GM12878 (cell line): ENCODE measurements around the gene APOLD1. TPM values are rescaled to one million over a fixed set of nuclear protein-coding genes. Genes with fewer than 3 reads are reported as not detected.

Experiments
- ATAC-seq: fragments of 200-7000 bp; cut with Tn5 transposase; 3 replicates; pipeline ENCODE4 v1.9.1; 2020; ENCODE audit warnings: mild to moderate bottlenecking, moderate library complexity
- BruUV-seq: library from RNA; stranded (reverse); fragments of 400-500 nt; replicated peaks from 2 replicates; lab custom pipeline; 2021; lab: Mats Ljungman, UMichigan
- CTCF ChIA-PET: fragments of 300-600 bp; sonication (Branson Sonifier 250); formaldehyde crosslinking; extraction: SDS; loops from one replicate; lab custom pipeline; 2021; ENCODE audit warnings: inconsistent platforms; lab: Yijun Ruan, JAX
- POLR2A ChIA-PET: fragments of 350-600 bp; formaldehyde crosslinking; extraction: SDS; loops from one replicate; lab custom pipeline; 2021; ENCODE audit warnings: inconsistent platforms; lab: Charles Lee
- RAD21 ChIA-PET: fragments of 300-600 bp; sonication (Branson Sonifier 250); formaldehyde crosslinking; loops from one replicate; lab custom pipeline; 2023; ENCODE audit warnings: antibody characterized with exemption; ENCODE audit not compliant: unreplicated experiment; lab: Charles Lee
- SMC1A ChIA-PET: fragments of 300-600 bp; sonication (Branson Sonifier 250); formaldehyde crosslinking; loops from one replicate; lab custom pipeline; 2023; ENCODE audit not compliant: unreplicated experiment, uncharacterized antibody; lab: Charles Lee
- DNase-seq: peaks from one replicate; pipeline ENCODE4 v3.0.0-alpha.2; 2011; ENCODE audit warnings: low read depth, low spot score
- FAIRE-seq: peaks from 3 replicates; lab custom pipeline; 2011; peaks lifted over from hg19 to GRCh38; lab: Jason Lieb, UNC
- H2AFZ ChIP-seq: 2 replicates; pipeline ENCODE4 v1.6.0; 2011; ENCODE audit warnings: low read depth, low read length, control low read depth; ENCODE audit not compliant: control insufficient read depth
- H3K27ac ChIP-seq: 2 replicates; pipeline ENCODE4 v1.5.1; 2011; ENCODE audit warnings: control low read depth; ENCODE audit not compliant: control insufficient read depth, insufficient read depth
- H3K27me3 ChIP-seq, 2 experiments: replicated peaks in 1 of 2; 2 replicates each; pipeline versions ENCODE4 v1.6.0 to v1.6.1; 2011; ENCODE audit warnings: low read length in 1 of 2; ENCODE audit not compliant: control insufficient read depth in 2 of 2, insufficient read depth in 2 of 2
- H3K36me3 ChIP-seq, 2 experiments: 2 replicates each; pipeline ENCODE4 v1.5.1; 2011; ENCODE audit warnings: low read length in 1 of 2; ENCODE audit not compliant: control insufficient read depth in 2 of 2, insufficient read depth in 2 of 2
- H3K4me1 ChIP-seq: 2 replicates; pipeline ENCODE4 v1.6.1; 2011; ENCODE audit warnings: mild to moderate bottlenecking, low read length, moderate library complexity, mixed read lengths; ENCODE audit not compliant: control insufficient read depth, insufficient read depth
- H3K4me2 ChIP-seq: 2 replicates; pipeline ENCODE4 v1.6.0; 2011; ENCODE audit warnings: control low read depth; ENCODE audit not compliant: control insufficient read depth, insufficient read depth
- H3K4me3 ChIP-seq: fragments of 200-600 bp; sonication (generic); 2 replicates; pipeline ENCODE4 v1.5.1; 2016
- H3K79me2 ChIP-seq: 2 replicates; pipeline ENCODE4 v1.6.0; 2011; ENCODE audit warnings: low read length; ENCODE audit not compliant: control insufficient read depth, insufficient read depth
- H3K9ac ChIP-seq: 2 replicates; pipeline ENCODE4 v1.8.0; 2011; ENCODE audit warnings: low read length, control low read depth, mixed read lengths; ENCODE audit not compliant: control insufficient read depth, insufficient read depth
- H3K9me3 ChIP-seq: replicated peaks from 3 replicates; pipeline ENCODE4 v1.5.1; 2011; ENCODE audit warnings: mild to moderate bottlenecking, low read length; ENCODE audit not compliant: control insufficient read depth, insufficient read depth
- H4K20me1 ChIP-seq: 2 replicates; pipeline ENCODE4 v1.6.0; 2011; ENCODE audit not compliant: control insufficient read depth, insufficient read depth
- BMI1 ChIP-seq: fragments of 450-650 bp; IDR thresholded peaks from 2 replicates; pipeline ENCODE4 v1.6.1; 2016; ENCODE audit warnings: mild to moderate bottlenecking, moderate library complexity, borderline replicate concordance
- CHD2 ChIP-seq: IDR thresholded peaks from 2 replicates; pipeline ENCODE4 v1.6.1; 2011; ENCODE audit warnings: low read depth, low read length, improper control_type of control experiment, borderline replicate concordance
- GATAD2B ChIP-seq: fragments of 450-650 bp; conservative IDR thresholded peaks from 2 replicates; pipeline ENCODE4 v1.6.1; 2017; ENCODE audit warnings: low read depth, mild to moderate bottlenecking, moderate library complexity
- KAT2A ChIP-seq: conservative IDR thresholded peaks from 2 replicates; pipeline ENCODE4 v1.6.1; 2011; ENCODE audit warnings: low read depth, low read length; ENCODE audit not compliant: control insufficient read depth
- MYB ChIP-seq: fragments of 150-350 bp; IDR thresholded peaks from 2 replicates; pipeline ENCODE4 v1.6.1; 2014; ENCODE audit warnings: mild to moderate bottlenecking, low read depth, low read length, borderline replicate concordance
- POLR2AphosphoS2 ChIP-seq: IDR thresholded peaks from 2 replicates; pipeline ENCODE4 v1.6.1; 2011; ENCODE audit warnings: low read depth, mild to moderate bottlenecking, low read length, improper control_type of control experiment, moderate library complexity
- SREBF1 ChIP-seq: IDR thresholded peaks from 2 replicates; pipeline ENCODE4 v1.6.1; 2012; ENCODE audit warnings: mild to moderate bottlenecking, low read length
- STAT1 ChIP-seq: fragments of 450-650 bp; conservative IDR thresholded peaks from 2 replicates; pipeline ENCODE4 v1.6.1; 2014; ENCODE audit warnings: antibody characterized with exemption, mild to moderate bottlenecking
- ZNF622 ChIP-seq: fragments of 450-650 bp; IDR thresholded peaks from 2 replicates; pipeline ENCODE4 v1.6.1; 2017; ENCODE audit warnings: mild to moderate bottlenecking, inconsistent platforms
- WGBS: methylation state at CpG from one replicate; pipeline ENCODE4 v1.1.6; 2016; ENCODE audit warnings: low lambda C conversion rate; ENCODE audit not compliant: insufficient replicate concordance, insufficient coverage; ENCODE audit errors: missing lambda C conversion rate; 5-methylcytosine and 5-hydroxymethylcytosine counted together
- in situ Hi-C: fragments of 300-500 bp; cut with MboI; formaldehyde crosslinking; loops from 9 replicates; pipeline ENCODE4 v1.14.3; 2018; ENCODE audit warnings: mixed read lengths
- intact Hi-C: fragments of 100-400 bp; cut with micrococcal nuclease; formaldehyde crosslinking; loops from one replicate; pipeline ENCODE4 v1.14.2; 2022; ENCODE audit not compliant: unreplicated experiment
- polyA plus RNA-seq, 11 experiments: library from polyadenylated mRNA; depleted of rRNA in 4 of 11; unstranded in 6 of 11; stranded (reverse) in 5 of 11; fragments of >200 nt; fragmentation: Nextera tagmentation in 4 of 11; fragmentation: Illumina TruSeq in 1 of 11; extraction: Ambion mirVana in 4 of 11; extraction: Trizol in 1 of 11; gene quantifications; 1 replicate in 1 of 11; 2 replicates in 10 of 11; pipeline versions ENCODE4 v1.2.1 to v1.2.3, GENCODE V29; 2011 to 2016; ENCODE audit warnings: inconsistent platforms in 2 of 11, missing spikeins in 2 of 11, low read depth in 1 of 11
- total RNA-seq, 4 experiments: library from RNA; depleted of rRNA in 3 of 4; stranded (reverse); fragments of >200 nt in 3 of 4; fragmentation: Illumina TruSeq in 1 of 4; extraction: Trizol in 1 of 4; gene quantifications; 2 replicates each; pipeline versions ENCODE4 v1.2.1 to v1.2.3, GENCODE V29; 2013 to 2021
- TF ChIP-seq, protein P1 (sequence below): IDR thresholded peaks from 2 replicates; pipeline ENCODE4 v1.6.1; 2012; ENCODE audit warnings: low read depth, low read length, improper control_type of control experiment
- TF ChIP-seq, protein P2 (sequence below): fragments of 450-650 bp; IDR thresholded peaks from 2 replicates; pipeline ENCODE4 v1.6.1; 2014; ENCODE audit warnings: mild to moderate bottlenecking
- TF ChIP-seq, protein P3 (sequence below): fragments of 450-650 bp; formaldehyde crosslinking; IDR thresholded peaks from 2 replicates; pipeline ENCODE4 v1.4.0; 2022; ENCODE audit warnings: mild to moderate bottlenecking, moderate library complexity
- TF ChIP-seq, protein P4 (sequence below): IDR thresholded peaks from 2 replicates; pipeline ENCODE4 v1.6.1; 2011; ENCODE audit warnings: low read depth, mild to moderate bottlenecking, low read length, moderate library complexity, borderline replicate concordance; ENCODE audit errors: extremely low read depth
- TF ChIP-seq, protein P5 (sequence below): fragments of 450-650 bp; IDR thresholded peaks from 2 replicates; pipeline ENCODE4 v1.6.1; 2017; ENCODE audit warnings: mild to moderate bottlenecking

The APOLD1 gene
- total and polyA plus RNA-seq, 10 of the 15 experiments (the other 5 are each of a cell fraction or from before 2014, with no cell fraction given): 1.1 to 8.9 (median 4.2) TPM

DNA sequence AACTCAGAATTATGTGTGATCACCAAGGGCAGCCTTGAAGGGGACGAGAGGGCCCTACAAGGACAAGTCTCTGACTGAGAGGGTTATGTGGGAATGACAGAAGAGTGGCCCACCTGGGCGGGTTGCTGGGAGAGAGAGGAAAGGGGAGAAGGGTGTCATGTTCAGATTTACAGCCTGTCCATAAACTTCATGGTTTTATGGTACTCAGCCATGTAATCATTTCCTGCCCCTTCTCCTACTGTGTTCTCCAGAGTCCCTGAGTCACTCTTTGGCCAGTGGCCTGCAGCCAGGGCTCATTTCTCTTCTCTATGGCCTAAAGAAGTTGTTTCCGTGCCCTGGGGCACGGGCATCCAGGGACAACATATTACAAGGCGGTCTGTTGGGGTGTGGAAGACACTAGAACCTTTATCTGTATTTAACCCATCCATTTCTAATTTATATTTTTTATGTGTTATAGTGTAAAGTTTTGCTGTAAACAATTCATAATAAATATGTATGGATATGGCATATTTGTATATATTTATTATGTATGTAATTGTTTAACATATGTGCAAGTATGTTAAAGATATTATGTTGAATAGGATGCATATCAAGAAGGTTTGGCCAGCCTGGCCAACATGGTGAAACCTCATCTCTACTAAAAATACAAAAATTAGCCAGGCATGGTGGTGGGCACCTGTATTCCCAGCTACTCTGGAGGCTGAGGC, 54.6 kb downstream of the APOLD1 start:
- RAD21 ChIA-PET: no interaction called here
- no peaks in the 10 kb centered on the region; the same call in 1 of the 2 replicates for H3K4me1 ChIP-seq
- CTCF ChIA-PET: no interaction called here
- no peaks in the 10 kb centered on the region for H3K27me3 ChIP-seq
- no peaks in the 10 kb centered on the region for H3K9me3 ChIP-seq
- H3K27ac ChIP-seq: no peak overlapping the region
- no TSS peak for BruUV-seq
- ATAC-seq: no peak
- H3K36me3 ChIP-seq: peaks cover 0 to 12% of the 10 kb centered on the region in 2 experiments; a peak in 1 of 4 replicates
- DNase-seq: no peak
- no peak for FAIRE-seq
- POLR2A ChIA-PET: no interaction called here
- SMC1A ChIA-PET: no interaction called here
- no peak overlapping the region for H2AFZ ChIP-seq
- in situ Hi-C loops (no loop called here), intact Hi-C loops (no loop called here)
- no peak overlapping the region for H3K4me3 ChIP-seq
- no peak overlapping the region for H3K9ac ChIP-seq
- H3K4me2 ChIP-seq: no peak overlapping the region
- no peaks in the 10 kb centered on the region for H3K79me2 ChIP-seq
- H4K20me1 ChIP-seq: no peaks in the 10 kb centered on the region
- WGBS: 91% methylated on average over 5 of the region's 5 CpGs
- TF ChIP-seq CHD2 (no peak), SREBF1 (no peak), KAT2A (no peak), MYB (no peak), ZNF622 (no peak), BMI1 (no peak), GATAD2B (no peak), POLR2AphosphoS2 (no peak), STAT1 (no peak)
- TF ChIP-seq, protein P1, sequence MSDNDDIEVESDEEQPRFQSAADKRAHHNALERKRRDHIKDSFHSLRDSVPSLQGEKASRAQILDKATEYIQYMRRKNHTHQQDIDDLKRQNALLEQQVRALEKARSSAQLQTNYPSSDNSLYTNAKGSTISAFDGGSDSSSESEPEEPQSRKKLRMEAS: no peak
- TF ChIP-seq, protein P2, sequence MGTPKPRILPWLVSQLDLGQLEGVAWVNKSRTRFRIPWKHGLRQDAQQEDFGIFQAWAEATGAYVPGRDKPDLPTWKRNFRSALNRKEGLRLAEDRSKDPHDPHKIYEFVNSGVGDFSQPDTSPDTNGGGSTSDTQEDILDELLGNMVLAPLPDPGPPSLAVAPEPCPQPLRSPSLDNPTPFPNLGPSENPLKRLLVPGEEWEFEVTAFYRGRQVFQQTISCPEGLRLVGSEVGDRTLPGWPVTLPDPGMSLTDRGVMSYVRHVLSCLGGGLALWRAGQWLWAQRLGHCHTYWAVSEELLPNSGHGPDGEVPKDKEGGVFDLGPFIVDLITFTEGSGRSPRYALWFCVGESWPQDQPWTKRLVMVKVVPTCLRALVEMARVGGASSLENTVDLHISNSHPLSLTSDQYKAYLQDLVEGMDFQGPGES: no peak
- TF ChIP-seq, protein P3, sequence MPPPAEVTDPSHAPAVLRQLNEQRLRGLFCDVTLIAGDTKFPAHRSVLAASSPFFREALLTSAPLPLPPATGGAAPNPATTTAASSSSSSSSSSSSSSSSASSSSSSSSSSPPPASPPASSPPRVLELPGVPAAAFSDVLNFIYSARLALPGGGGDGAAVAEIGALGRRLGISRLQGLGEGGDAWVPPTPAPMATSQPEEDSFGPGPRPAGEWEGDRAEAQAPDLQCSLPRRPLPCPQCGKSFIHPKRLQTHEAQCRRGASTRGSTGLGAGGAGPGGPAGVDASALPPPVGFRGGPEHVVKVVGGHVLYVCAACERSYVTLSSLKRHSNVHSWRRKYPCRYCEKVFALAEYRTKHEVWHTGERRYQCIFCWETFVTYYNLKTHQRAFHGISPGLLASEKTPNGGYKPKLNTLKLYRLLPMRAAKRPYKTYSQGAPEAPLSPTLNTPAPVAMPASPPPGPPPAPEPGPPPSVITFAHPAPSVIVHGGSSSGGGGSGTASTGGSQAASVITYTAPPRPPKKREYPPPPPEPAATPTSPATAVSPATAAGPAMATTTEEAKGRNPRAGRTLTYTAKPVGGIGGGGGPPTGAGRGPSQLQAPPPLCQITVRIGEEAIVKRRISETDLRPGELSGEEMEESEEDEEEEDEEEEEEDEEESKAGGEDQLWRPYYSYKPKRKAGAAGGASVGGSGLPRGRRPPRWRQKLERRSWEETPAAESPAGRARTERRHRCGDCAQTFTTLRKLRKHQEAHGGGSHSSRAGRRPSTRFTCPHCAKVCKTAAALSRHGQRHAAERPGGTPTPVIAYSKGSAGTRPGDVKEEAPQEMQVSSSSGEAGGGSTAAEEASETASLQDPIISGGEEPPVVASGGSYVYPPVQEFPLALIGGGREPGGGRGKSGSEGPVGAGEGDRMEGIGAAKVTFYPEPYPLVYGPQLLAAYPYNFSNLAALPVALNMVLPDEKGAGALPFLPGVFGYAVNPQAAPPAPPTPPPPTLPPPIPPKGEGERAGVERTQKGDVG: no peak
- TF ChIP-seq, protein P4, sequence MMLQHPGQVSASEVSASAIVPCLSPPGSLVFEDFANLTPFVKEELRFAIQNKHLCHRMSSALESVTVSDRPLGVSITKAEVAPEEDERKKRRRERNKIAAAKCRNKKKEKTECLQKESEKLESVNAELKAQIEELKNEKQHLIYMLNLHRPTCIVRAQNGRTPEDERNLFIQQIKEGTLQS: no peak
- TF ChIP-seq, protein P5, sequence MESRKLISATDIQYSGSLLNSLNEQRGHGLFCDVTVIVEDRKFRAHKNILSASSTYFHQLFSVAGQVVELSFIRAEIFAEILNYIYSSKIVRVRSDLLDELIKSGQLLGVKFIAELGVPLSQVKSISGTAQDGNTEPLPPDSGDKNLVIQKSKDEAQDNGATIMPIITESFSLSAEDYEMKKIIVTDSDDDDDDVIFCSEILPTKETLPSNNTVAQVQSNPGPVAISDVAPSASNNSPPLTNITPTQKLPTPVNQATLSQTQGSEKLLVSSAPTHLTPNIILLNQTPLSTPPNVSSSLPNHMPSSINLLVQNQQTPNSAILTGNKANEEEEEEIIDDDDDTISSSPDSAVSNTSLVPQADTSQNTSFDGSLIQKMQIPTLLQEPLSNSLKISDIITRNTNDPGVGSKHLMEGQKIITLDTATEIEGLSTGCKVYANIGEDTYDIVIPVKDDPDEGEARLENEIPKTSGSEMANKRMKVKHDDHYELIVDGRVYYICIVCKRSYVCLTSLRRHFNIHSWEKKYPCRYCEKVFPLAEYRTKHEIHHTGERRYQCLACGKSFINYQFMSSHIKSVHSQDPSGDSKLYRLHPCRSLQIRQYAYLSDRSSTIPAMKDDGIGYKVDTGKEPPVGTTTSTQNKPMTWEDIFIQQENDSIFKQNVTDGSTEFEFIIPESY: no peak
